GM12892 (cell line): ENCODE data around the gene TOMM20L.
"Not testable (repeated sequence)": the region's sequence is repeated elsewhere in the genome, so short reads cannot be mapped to it uniquely, and the experiment has no call there.

Experiments
- DNase-seq: peaks from one replicate; pipeline ENCODE4 v3.0.0; 2011; ENCODE audit not compliant: insufficient read length
- FAIRE-seq: peaks from 2 replicates; lab custom pipeline; 2011; peaks lifted over from hg19 to GRCh38; lab: Jason Lieb, UNC
- POLR2A ChIP-seq: IDR thresholded peaks from 2 replicates; pipeline ENCODE4 v1.6.1; 2011; ENCODE audit warnings: low read depth, low read length, control low read depth
- POLR2AphosphoS5 ChIP-seq: IDR thresholded peaks from 2 replicates; pipeline ENCODE4 v1.6.1; 2011; ENCODE audit warnings: low read depth, low read length, control low read depth
- TAF1 ChIP-seq: IDR thresholded peaks from 2 replicates; pipeline ENCODE4 v1.6.1; 2011; ENCODE audit warnings: low read depth, mild to moderate bottlenecking, control low read depth, low read length, borderline replicate concordance

The TOMM20L gene

GRCh38 chr14:58397156-58397555 is 1.4 kb downstream of the TOMM20L start:
- DNase-seq (no peak), FAIRE-seq (no peak)
- TF ChIP-seq POLR2AphosphoS5 (no peak), TAF1 (no peak), POLR2A (no peak)

DNA sequence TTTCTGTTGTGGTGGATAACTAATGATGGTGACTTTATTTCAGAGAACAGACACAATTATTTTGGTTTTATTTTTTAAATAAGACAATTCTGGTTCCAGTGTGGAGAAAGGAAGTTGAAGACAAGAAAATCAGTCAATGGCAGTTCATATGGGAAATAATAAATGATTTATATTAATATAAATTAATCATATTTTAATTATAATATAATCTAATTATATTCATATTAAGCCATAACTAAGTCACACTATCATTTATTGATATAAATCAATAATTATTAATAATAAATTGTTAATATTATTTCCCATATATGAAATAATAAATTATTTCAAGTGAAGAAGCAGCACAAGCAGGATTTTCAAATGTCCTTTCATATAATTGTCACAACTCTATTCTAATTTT is 2.8 kb downstream of the TOMM20L start:
- DNase-seq (no peak), FAIRE-seq (no peak)
- TF ChIP-seq TAF1 (no peak), POLR2A (no peak), POLR2AphosphoS5 (no peak)

DNA sequence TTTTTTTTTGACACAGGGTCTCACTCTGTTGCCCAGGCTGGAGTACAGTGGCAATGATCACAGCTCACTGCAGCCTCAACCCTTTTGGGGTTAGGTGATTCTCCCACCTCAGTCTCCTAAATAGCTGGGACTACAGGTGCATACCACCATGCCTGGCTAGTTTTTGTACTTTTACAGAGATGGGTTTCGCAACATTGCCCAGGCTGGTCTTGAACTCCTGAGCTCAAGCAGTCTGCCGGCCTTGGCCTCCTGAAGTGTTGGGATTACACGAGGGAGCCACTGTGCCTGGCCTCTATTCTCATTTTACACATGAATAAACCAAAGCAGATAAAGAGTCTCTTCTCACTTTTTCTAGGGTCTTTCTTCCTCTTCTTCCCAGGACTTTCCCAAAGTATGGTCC is 3.2 kb downstream of the TOMM20L start:
- FAIRE-seq (no peak), DNase-seq (no peak)
- TF ChIP-seq POLR2A, result no peak
- no peak for TF ChIP-seq POLR2AphosphoS5

- no peak for TF ChIP-seq TAF1
- TF ChIP-seq POLR2AphosphoS5, result no peak
- TF ChIP-seq POLR2A, result no peak
- FAIRE-seq (no peak), DNase-seq (no peak)
These were observed 5.9 kb downstream of the TOMM20L start for GRCh38 chr14:58401587-58401986.

DNA sequence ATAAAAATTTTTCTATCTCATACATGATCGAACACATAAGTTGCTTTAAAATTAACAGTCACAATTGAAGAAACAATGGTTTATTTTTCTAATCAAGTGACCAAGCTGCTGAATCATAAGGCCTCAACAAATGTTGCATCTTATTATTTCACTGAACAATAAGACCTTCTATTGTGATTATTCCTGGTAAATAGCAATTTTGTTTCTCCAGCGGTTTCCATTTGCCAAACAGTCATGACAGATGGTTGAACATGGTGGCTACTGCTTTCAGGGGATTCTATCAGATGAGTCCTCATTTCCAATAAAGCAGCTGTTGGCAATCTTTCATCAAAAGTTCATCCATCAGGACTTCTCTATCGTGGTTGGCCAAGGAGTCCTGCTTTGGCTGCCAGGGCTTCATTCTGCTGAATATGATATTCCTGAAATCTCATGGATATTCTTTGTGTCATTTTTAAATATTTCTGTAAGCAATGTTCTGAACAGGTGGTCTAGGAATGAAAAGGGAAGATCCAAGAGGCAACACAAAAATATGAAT is 13.0 kb downstream of the TOMM20L start:
- DNase-seq (no peak), FAIRE-seq (no peak)
- TF ChIP-seq POLR2A, result no peak
- TF ChIP-seq TAF1, result no peak
- no peak for TF ChIP-seq POLR2AphosphoS5

DNA sequence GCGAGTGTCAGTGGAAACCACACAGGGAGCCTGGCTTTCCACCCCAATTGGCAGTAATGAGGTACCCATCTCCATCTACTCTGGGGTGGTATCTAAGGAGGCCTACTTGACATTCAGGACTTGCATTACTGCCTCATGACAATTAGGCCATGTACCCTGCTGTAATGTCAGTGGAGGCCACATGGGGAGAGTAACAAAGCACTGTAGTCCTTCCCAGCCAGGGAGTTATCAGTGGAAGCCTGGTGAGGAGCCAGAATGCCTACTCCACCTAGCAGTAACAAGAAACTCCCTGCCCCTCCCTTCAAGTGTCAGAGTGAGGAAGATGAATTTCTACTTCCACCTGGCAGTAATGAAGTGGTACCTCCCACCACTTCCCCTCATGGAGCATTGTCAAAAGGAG is 19.1 kb downstream of the TOMM20L start:
- FAIRE-seq (no peak), DNase-seq (no peak)
- TF ChIP-seq POLR2AphosphoS5, result no peak
- TF ChIP-seq TAF1, result no peak
- TF ChIP-seq POLR2A, result no peak

- DNase-seq (no peak), FAIRE-seq (no peak)
- TF ChIP-seq POLR2A (no peak), TAF1 (no peak), POLR2AphosphoS5 (no peak)
These were observed 20.2 kb downstream of the TOMM20L start for GRCh38 chr14:58415636-58416547.

DNA sequence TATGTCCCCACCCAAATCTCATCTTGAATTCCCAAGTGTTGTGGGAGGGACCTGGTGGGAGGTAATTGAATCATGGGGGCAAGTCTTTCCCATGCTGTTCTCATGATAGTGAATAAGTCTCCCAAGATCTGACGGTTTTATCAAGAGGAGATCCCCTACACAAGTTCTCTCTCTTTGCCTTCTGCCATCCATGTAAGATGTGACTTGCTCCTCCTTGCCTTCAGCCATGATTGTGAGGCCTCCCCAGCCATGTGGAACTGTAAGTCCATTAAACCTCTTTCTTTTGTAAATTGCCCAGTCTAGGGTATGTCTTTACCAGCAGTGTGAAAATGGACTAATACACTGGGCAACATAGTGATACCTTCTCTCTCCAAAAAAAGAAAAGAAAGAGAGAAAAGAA is 21.2 kb downstream of the TOMM20L start:
- not testable (repeated sequence) for DNase-seq, FAIRE-seq

DNA sequence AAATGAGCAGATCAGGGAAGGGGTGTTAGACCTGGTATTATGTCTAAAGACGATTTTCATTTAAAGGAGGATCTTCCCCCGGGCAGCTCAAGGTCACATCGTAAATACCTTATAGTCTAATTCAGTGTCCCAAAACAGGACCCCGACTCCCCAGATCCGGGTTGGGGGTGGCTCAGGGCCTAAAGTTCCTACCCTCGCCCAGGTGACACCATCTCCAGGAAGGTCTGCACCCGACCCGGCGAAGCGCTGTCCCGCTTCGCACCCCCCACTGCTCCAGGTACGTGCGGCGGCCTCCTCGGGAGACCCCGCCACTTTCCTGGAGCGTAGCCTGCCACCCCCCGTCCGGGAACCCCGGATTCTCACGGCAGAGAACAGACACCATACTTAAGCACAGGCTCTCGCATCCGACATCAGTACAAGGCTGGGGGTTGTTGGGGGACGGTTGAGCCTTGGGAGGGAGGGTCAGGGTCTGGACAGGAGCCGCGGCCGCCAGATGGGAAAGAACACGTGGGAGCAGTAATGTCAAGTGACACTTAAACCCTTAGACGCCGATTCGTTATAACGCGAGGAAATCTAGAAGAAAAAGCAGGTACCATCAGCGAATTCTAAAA is 31.0 kb downstream of the TOMM20L start:
- peak; percentile 90 for FAIRE-seq
- peak; percentile 30 for DNase-seq
- TF ChIP-seq POLR2A (peak; percentile 59; the same call in 1 of the 2 replicates), TAF1 (peak; percentile 66), POLR2AphosphoS5 (0 out of 2 replicates have a peak, but pooled peaks have one; percentile 47)

- TF ChIP-seq POLR2A, result peak; percentile 74
- no peak; the same call in 1 of the 2 replicates for TF ChIP-seq TAF1
- peak; percentile 69 for TF ChIP-seq POLR2AphosphoS5
- peak; percentile 94 for FAIRE-seq
These were observed 31.8 kb downstream of the TOMM20L start, which contains the start of the genes KIAA0586 and TIMM9 for GRCh38 chr14:58427281-58428117. KIAA0586 (plus strand) TSS chr14:58427719; CDS start chr14:58428265, 546 bp downstream. TIMM9 (minus strand) TSS chr14:58427531; CDS start chr14:58411945, 15,586 bp downstream.

More at GRCh38 chr14:58427281-58428117, 31.8 kb downstream of the TOMM20L start, which contains the start of the genes KIAA0586 and TIMM9:
- DNase-seq, result peak; percentile 63
